ENCODE results near the gene CROT.

DNA sequence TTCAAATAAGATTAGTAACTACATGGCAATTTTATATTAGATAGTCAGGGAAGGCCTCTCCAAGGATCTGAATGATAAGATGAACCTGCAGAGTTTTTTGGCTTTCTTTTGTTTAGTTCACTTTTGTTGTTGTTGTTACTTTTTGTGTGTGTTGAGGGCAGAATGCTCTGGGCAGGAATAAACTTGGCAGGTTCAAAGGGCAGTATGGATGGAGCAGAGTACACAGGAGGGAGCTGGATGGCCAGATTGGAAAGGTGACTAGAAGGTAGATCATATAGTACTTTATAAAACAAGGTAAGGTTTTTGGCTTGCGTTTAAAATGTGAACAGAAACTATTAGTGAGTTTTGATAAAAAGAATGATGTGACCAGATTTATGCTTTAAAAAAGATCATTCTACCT lies 17.9 kb downstream of the CROT start:
- TF ChIP-seq, protein P1, sequence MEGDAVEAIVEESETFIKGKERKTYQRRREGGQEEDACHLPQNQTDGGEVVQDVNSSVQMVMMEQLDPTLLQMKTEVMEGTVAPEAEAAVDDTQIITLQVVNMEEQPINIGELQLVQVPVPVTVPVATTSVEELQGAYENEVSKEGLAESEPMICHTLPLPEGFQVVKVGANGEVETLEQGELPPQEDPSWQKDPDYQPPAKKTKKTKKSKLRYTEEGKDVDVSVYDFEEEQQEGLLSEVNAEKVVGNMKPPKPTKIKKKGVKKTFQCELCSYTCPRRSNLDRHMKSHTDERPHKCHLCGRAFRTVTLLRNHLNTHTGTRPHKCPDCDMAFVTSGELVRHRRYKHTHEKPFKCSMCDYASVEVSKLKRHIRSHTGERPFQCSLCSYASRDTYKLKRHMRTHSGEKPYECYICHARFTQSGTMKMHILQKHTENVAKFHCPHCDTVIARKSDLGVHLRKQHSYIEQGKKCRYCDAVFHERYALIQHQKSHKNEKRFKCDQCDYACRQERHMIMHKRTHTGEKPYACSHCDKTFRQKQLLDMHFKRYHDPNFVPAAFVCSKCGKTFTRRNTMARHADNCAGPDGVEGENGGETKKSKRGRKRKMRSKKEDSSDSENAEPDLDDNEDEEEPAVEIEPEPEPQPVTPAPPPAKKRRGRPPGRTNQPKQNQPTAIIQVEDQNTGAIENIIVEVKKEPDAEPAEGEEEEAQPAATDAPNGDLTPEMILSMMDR (IDR thresholded peaks at IDR 0.05), result no peak
- TF ChIP-seq POLR2A (IDR thresholded peaks at IDR 0.05), result no peak
- TF ChIP-seq POLR2AphosphoS5 (IDR thresholded peaks at IDR 0.05), result no peak

Measured in breast epithelium (tissue), 3 donors.